HepG2 (cell line): ENCODE measurements around the gene PCGF5.

Source experiments
- CBX1 ChIP-seq: IDR thresholded peaks from one replicate; pipeline ENCODE4 v1.6.1; 2016; ENCODE audit warnings: antibody characterized with exemption, low read depth
- NKX3-1 ChIP-seq: sonication (generic); formaldehyde crosslinking; IDR thresholded peaks from 2 replicates; pipeline ENCODE4 v1.5.0; 2020; ENCODE audit warnings: missing genetic modification reagents
- TOPORS ChIP-seq: sonication (generic); formaldehyde crosslinking; IDR thresholded peaks from 2 replicates; pipeline ENCODE4 v1.8.0; 2023; ENCODE audit warnings: mild to moderate bottlenecking, missing genetic modification reagents
- TF ChIP-seq, protein P1 (sequence below): sonication (generic); formaldehyde crosslinking; IDR thresholded peaks from 2 replicates; pipeline ENCODE4 v1.5.0; 2020; ENCODE audit warnings: mild to moderate bottlenecking, missing genetic modification reagents, moderate library complexity
- TF ChIP-seq, protein P2 (sequence below): sonication (generic); formaldehyde crosslinking; IDR thresholded peaks from 2 replicates; pipeline ENCODE4 v1.4.0; 2020; ENCODE audit warnings: missing genetic modification reagents, mild to moderate bottlenecking, borderline replicate concordance

DNA sequence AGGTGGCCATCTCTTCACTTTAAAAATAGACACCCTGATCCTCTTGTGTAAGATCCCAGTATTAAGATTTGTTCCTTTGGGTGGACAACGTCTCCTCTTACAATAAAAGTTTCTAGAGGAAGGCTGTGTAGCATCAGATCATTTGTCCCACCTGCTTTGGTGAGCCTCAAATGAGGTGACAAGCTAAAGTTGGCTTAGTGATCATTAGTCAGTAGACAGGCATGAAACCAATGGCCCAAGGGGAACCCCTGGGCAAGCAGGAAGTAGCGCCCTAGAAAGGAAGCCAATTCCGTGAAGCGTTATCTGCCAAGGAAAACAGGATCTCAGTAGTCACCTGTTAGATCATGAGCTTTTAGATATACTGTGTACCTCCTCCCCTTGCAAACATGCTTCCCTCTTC, 66.8 kb downstream of the PCGF5 start:
- TF ChIP-seq CBX1 (no peak), TOPORS (CRISPR knock-in tag) (no peak), NKX3-1 (no peak)
- TF ChIP-seq, protein P1, sequence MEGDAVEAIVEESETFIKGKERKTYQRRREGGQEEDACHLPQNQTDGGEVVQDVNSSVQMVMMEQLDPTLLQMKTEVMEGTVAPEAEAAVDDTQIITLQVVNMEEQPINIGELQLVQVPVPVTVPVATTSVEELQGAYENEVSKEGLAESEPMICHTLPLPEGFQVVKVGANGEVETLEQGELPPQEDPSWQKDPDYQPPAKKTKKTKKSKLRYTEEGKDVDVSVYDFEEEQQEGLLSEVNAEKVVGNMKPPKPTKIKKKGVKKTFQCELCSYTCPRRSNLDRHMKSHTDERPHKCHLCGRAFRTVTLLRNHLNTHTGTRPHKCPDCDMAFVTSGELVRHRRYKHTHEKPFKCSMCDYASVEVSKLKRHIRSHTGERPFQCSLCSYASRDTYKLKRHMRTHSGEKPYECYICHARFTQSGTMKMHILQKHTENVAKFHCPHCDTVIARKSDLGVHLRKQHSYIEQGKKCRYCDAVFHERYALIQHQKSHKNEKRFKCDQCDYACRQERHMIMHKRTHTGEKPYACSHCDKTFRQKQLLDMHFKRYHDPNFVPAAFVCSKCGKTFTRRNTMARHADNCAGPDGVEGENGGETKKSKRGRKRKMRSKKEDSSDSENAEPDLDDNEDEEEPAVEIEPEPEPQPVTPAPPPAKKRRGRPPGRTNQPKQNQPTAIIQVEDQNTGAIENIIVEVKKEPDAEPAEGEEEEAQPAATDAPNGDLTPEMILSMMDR (CRISPR knock-in tag), result no peak
- TF ChIP-seq, protein P2, sequence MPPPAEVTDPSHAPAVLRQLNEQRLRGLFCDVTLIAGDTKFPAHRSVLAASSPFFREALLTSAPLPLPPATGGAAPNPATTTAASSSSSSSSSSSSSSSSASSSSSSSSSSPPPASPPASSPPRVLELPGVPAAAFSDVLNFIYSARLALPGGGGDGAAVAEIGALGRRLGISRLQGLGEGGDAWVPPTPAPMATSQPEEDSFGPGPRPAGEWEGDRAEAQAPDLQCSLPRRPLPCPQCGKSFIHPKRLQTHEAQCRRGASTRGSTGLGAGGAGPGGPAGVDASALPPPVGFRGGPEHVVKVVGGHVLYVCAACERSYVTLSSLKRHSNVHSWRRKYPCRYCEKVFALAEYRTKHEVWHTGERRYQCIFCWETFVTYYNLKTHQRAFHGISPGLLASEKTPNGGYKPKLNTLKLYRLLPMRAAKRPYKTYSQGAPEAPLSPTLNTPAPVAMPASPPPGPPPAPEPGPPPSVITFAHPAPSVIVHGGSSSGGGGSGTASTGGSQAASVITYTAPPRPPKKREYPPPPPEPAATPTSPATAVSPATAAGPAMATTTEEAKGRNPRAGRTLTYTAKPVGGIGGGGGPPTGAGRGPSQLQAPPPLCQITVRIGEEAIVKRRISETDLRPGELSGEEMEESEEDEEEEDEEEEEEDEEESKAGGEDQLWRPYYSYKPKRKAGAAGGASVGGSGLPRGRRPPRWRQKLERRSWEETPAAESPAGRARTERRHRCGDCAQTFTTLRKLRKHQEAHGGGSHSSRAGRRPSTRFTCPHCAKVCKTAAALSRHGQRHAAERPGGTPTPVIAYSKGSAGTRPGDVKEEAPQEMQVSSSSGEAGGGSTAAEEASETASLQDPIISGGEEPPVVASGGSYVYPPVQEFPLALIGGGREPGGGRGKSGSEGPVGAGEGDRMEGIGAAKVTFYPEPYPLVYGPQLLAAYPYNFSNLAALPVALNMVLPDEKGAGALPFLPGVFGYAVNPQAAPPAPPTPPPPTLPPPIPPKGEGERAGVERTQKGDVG (CRISPR knock-in tag), result no peak
